GM19395 (cell line): ENCODE measurements around the gene CHST15.

Experiments
- ATAC-seq: cut with Tn5 transposase; IDR thresholded peaks from one replicate; pipeline ENCODE4 v1.9.1; 2021; ENCODE audit warnings: mild to moderate bottlenecking, moderate library complexity; ENCODE audit not compliant: unreplicated experiment

Gene CHST15

GRCh38 chr10:123986736-123987135 lies 106.7 kb downstream of the CHST15 start:
- ATAC-seq: no peak

- no peak for ATAC-seq
These were observed 119.0 kb downstream of the CHST15 start for GRCh38 chr10:123974406-123974805.

GRCh38 chr10:123972481-123973401 lies 120.7 kb downstream of the CHST15 start:
- no peak for ATAC-seq

DNA sequence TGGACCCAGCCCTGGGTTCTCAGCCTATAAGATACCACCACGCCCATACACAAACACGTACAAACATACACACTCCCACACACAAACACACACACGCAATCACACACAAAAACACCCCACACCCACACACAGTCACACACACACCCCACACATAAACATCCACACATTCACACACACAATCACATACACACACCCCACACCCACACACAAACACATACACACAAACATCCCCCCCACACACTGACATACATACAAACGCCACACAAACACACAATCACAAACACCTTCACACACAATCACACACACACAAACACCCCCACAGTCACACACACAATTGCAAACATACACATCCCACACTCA lies 122.5 kb downstream of the CHST15 start:
- no peak for ATAC-seq

DNA sequence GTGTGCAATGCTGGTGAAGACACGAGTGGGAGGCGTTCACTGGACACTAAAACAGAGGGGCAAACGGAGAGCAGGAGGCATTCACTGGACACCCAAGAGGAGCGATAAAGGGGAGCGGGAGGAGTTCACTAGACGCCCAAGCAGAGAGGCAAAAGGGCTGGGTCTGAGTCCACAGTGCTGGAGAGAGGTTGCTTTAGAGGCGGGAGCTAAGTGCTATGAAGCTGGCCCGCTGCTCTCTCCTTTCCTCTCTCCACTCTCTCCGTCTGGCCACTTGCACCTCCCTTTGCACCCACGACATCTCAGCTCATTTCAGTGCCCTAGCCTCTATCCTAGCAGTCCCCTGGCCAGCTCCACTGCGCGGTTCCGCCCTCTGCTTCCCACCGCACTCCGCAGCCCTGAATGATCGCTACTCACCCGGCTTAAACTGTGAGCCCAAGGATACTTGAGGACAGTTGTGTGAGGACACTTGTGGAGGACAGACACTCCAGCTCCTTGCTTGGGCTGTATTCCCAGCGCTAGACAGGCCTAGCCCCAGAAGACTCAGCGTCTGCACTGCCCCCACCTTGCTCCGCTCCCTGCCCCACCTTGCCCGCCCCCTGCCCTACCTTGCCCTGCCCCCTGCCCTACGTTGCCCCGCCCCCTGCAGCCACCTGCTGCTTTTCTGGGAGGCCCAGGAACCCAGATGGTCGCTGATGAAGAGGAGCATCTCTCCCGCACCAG lies 123.0 kb downstream of the CHST15 start:
- no peak for ATAC-seq

DNA sequence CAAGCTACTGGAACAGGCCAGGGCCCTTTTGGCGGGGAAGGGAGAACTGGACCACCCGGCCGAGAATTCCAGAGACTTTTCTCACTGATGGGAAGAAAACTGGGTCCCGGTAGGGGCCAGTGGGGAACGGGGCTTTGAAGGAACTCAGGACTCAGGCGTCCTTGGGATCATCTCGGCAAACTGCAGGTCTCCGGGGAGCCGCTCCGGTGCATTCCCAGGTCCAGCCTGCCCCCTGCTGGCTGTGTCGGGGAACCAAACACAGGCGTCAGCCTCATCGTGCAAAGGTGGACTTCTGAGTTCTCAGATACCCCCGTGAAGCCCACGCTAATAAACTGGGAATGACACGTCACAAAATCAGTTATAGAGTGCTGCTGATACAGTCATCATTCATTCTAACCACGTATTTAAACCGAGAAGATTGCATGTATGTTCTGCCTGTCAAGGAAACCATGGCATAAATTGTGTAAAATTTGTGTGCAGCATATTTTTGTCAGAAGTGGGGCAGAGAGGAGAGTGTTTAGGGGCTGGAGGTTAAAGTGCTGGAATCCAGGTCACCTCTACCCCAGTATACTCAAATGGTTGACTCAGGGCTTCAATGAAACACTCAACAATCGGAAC lies 125.7 kb downstream of the CHST15 start:
- ATAC-seq: no peak

DNA sequence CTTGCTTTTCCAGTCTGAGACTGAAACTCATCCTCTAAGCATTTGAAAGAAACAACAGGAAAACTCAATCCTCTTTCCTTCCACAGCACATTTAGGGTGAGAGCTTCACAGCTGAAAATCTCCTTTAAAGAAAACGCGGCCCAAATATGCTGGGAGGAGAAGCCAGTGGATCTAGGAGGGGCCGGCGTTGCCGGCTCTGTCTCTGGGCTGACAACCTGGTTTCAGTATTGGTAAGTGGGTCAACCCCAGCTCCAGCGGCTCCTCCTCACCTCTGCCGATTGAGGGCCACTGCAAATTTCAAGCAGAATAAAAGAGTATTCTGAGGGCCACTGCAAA lies 126.5 kb downstream of the CHST15 start:
- ATAC-seq: no peak

DNA sequence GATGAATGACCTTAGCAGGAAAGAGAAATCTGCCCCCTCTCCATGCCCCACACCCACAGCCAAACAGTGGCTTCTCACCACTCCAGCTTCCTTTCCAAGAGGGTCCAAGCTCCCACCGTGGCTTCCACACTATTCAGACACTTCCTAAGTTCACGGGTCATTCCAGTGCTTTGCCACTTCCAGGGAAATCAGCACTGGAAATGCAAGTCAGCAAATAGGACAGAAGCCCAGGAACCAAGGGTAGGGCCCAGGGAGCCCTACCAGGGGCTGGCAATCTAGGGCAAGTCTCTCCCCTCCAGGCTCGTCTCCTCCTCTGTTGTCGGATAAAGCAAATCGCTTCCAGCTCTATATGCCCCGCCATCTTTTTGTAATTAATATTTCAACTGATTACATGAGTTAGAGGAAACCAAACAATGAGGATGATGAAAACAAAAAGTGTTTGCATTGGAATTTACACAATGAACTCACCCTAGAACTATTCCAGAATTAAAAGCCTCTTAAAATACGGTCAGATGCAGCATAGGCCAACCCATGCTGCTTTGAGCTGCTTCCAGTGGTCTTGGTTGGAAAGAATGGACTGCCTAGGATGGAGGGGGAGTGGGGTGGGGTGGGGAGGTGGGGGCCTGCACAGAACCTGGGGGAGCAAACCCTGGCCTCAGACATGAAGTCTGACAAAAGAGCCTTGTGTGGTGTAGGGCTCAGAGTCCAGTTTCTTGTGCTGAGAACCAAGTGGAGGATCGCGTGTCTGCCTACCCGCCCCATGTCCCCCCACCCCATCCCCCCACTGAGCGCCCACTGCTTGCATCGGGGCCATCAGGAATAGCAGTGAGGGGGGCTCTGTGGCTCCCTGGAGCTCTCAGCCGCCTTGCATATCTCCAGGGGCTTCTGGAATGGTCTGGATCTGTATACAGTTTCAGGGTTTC lies 127.2 kb downstream of the CHST15 start:
- no peak for ATAC-seq

- ATAC-seq: no peak
These were observed 128.4 kb downstream of the CHST15 start for GRCh38 chr10:123964953-123965352.

- no peak for ATAC-seq
These were observed 130.5 kb downstream of the CHST15 start for GRCh38 chr10:123962756-123963530.

DNA sequence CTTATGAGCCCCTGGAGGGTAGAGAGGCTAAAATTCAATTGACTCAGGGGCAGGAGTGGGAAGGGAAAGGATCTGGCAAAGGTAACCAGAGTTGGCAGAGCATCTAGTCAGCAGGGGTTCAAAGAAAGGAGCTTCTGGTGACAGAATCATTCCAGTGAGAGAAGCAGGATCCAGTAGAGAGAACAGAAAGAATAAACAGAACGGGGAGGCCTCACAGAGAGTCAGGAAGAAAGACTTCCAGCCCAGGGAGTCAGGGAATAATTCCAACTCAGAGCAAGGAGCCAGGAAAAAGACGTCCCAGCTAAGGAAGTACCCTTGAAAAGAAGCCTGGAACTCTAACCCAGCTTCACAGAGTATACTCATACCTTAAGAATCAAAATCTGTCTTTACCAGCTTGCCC lies 135.2 kb downstream of the CHST15 start:
- ATAC-seq: no peak
